ENCODE measurements around the gene CTNNA3.

DNA sequence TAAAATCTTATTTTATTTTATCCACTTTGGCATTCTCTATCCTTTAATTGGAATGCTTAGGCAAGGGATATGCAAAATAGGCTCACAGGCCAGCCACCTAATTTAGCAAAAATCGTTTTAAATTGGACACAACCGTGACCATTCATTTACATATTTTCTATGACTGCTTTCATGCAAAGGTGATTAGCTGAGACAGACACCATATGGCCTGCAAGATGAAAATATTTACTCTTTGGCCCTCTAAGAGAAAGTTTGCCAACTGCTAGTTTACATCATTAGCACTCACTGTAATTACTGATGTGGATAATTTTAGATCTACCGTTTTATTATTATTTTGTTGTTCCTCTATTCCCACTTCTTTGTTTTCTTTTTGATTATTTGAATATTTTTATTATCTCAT is 1145.6 kb downstream of the CTNNA3 start:
- TF ChIP-seq, protein P1, sequence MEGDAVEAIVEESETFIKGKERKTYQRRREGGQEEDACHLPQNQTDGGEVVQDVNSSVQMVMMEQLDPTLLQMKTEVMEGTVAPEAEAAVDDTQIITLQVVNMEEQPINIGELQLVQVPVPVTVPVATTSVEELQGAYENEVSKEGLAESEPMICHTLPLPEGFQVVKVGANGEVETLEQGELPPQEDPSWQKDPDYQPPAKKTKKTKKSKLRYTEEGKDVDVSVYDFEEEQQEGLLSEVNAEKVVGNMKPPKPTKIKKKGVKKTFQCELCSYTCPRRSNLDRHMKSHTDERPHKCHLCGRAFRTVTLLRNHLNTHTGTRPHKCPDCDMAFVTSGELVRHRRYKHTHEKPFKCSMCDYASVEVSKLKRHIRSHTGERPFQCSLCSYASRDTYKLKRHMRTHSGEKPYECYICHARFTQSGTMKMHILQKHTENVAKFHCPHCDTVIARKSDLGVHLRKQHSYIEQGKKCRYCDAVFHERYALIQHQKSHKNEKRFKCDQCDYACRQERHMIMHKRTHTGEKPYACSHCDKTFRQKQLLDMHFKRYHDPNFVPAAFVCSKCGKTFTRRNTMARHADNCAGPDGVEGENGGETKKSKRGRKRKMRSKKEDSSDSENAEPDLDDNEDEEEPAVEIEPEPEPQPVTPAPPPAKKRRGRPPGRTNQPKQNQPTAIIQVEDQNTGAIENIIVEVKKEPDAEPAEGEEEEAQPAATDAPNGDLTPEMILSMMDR (IDR thresholded peaks at IDR 0.05), result no peak
- no peak for TF ChIP-seq POLR2A (IDR thresholded peaks at IDR 0.05)
